HepG2 (cell line): ENCODE data around the gene PCYT2. TPM values are rescaled to one million over a fixed set of nuclear protein-coding genes. Genes with fewer than 3 reads are reported as not detected.
A peak's percentile ranks its signal among the peaks of the same experiment; 100 is the strongest.

Experiments used
- GABPA ChIP-seq, 2 experiments: IDR thresholded peaks; 2 replicates each; pipeline ENCODE4 v1.6.1; 2011 to 2016; ENCODE audit warnings: low read depth in 2 of 2, low read length in 1 of 2, missing biosample characterization in 1 of 2, missing genetic modification characterization in 1 of 2
- HDAC2 ChIP-seq: sonication (generic); formaldehyde crosslinking; IDR thresholded peaks from 2 replicates; pipeline ENCODE4 v1.4.0; 2020; ENCODE audit warnings: missing genetic modification reagents
- MEIS2 ChIP-seq: sonication (generic); formaldehyde crosslinking; IDR thresholded peaks from 2 replicates; pipeline ENCODE4 v1.9.0; 2021; ENCODE audit warnings: mild to moderate bottlenecking, missing genetic modification reagents
- PHB2 ChIP-seq: fragments of 450-650 bp; IDR thresholded peaks from 2 replicates; pipeline ENCODE4 v1.6.1; 2018; ENCODE audit not compliant: partially characterized antibody
- PHF20 ChIP-seq: sonication (generic); formaldehyde crosslinking; IDR thresholded peaks from 2 replicates; pipeline ENCODE4 v1.5.0; 2020; ENCODE audit warnings: mild to moderate bottlenecking, missing genetic modification reagents
- RBM39 ChIP-seq: fragments of 200-400 bp; formaldehyde crosslinking; IDR thresholded peaks from one replicate; pipeline ENCODE4 v1.6.1; 2018; ENCODE audit warnings: antibody characterized with exemption, mild to moderate bottlenecking, low read depth, low read length; ENCODE audit not compliant: poor library complexity, severe bottlenecking
- RCOR2 ChIP-seq: IDR thresholded peaks from 2 replicates; pipeline ENCODE4 v1.6.1; 2016; ENCODE audit warnings: missing biosample characterization, missing genetic modification reagents
- SIX1 ChIP-seq: sonication (generic); formaldehyde crosslinking; IDR thresholded peaks from 2 replicates; pipeline ENCODE4 v1.4.0; 2020; ENCODE audit warnings: missing genetic modification reagents, borderline replicate concordance
- SMARCC2 ChIP-seq: fragments of 450-650 bp; IDR thresholded peaks from 2 replicates; pipeline ENCODE4 v1.6.1; 2017; ENCODE audit warnings: antibody characterized with exemption, mild to moderate bottlenecking
- SNAPC4 ChIP-seq: sonication (generic); formaldehyde crosslinking; IDR thresholded peaks from 2 replicates; pipeline ENCODE4 v1.4.0; 2020; ENCODE audit warnings: mild to moderate bottlenecking, missing genetic modification reagents
- SP5 ChIP-seq: IDR thresholded peaks from 2 replicates; pipeline ENCODE4 v1.6.1; 2016; ENCODE audit warnings: low read depth, borderline replicate concordance
- SRY ChIP-seq: sonication (generic); formaldehyde crosslinking; IDR thresholded peaks from 2 replicates; pipeline ENCODE4 v1.8.0; 2022; ENCODE audit warnings: mild to moderate bottlenecking, missing genetic modification reagents
- ZNF232 ChIP-seq: sonication (generic); formaldehyde crosslinking; IDR thresholded peaks from 2 replicates; pipeline ENCODE4 v1.4.0; 2020; ENCODE audit warnings: missing genetic modification reagents, borderline replicate concordance
- ZNF570 ChIP-seq: sonication (generic); formaldehyde crosslinking; IDR thresholded peaks from 2 replicates; pipeline ENCODE4 v1.4.0; 2020; ENCODE audit warnings: mild to moderate bottlenecking, missing genetic modification reagents, borderline replicate concordance
- ZNF574 ChIP-seq: sonication (generic); formaldehyde crosslinking; IDR thresholded peaks from 2 replicates; pipeline ENCODE4 v1.4.0; 2020; ENCODE audit warnings: missing genetic modification reagents
- ZNF652 ChIP-seq: IDR thresholded peaks from 2 replicates; pipeline ENCODE4 v1.6.1; 2016; ENCODE audit warnings: low read depth, borderline replicate concordance
- polyA plus RNA-seq, 8 experiments: library from polyadenylated mRNA; depleted of rRNA in 3 of 8; stranded (reverse) in 7 of 8; unstranded in 1 of 8; fragments of >200 nt; fragmentation: Illumina TruSeq in 4 of 8; extraction: Trizol in 4 of 8; gene quantifications; 2 replicates each; pipeline versions ENCODE4 v1.2.1 to v1.2.3, GENCODE V29; 2011 to 2016; ENCODE audit warnings: low read depth in 4 of 8, missing spikeins in 1 of 8, mixed read lengths in 1 of 8; ENCODE audit not compliant: insufficient read depth in 1 of 8
- total RNA-seq, 5 experiments: library from RNA; depleted of rRNA; stranded (reverse); fragments of >200 nt; fragmentation: Illumina TruSeq; extraction: Trizol; gene quantifications; 2 replicates each; pipeline ENCODE4 v1.2.3, GENCODE V29; 2016; ENCODE audit warnings: low read depth in 1 of 5
- TF ChIP-seq, protein P1 (sequence below): sonication (generic); formaldehyde crosslinking; IDR thresholded peaks from 2 replicates; pipeline ENCODE4 v1.5.0; 2020; ENCODE audit warnings: missing genetic modification reagents, mild to moderate bottlenecking, borderline replicate concordance
- TF ChIP-seq, protein P2 (sequence below): sonication (generic); formaldehyde crosslinking; conservative IDR thresholded peaks from 2 replicates; pipeline ENCODE4 v1.8.0; 2022; ENCODE audit warnings: low read depth, missing genetic modification reagents

The PCYT2 gene
- total and polyA plus RNA-seq, 2 of the 13 experiments (the other 11 are each of a cell fraction or from before 2014, with no cell fraction given): 147 to 297 TPM

DNA sequence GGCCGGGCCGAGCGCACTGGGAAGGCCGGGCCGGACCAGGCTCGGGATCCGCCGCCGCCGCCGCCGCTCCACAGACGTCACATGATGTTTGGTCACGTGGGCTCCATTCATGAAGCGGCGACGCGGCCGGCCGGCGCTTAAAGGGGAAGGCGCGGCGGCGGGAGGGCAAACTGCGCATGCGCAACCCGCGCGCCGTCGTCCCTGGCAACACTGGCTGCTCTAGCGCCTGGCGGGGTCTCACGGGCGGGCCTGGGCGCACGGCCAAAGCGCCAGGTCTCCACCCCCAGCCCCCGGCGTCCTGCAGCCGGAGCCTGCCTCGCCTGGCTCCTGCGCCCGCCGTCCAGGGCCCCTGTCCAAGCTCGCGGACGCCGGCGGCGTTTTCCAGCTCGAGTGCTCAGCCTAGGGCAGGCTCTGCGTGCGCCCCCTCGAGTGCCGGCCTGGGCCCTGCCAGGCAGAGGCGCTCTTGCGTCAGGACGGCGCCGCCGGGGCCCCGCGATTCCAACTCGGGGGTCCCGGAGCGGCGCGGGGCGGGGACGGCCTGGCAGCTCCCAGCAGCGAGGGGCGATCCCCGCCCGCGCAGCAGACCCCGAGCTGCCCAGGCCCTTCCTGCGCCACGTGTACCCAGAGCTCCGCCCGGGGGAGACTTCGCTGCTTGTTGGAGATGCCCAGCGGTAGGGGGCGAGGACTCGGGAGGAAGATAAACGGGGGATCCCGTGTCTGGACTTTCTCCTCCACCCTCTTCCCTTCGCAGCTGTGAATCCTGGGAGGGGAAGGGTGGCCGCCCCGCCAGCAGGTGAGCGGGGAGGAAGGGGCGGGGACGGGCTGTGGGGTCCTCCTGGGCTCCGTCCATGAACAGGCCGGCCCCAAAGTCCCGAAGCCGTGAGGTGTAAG, 16.7 kb upstream of the PCYT2 start, which contains the start of gene MAFG (continued):
- TF ChIP-seq SNAPC4 (no peak), ZNF232 (CRISPR knock-in tag) (0 out of 2 replicates have a peak, but pooled peaks have one; percentile 42), PHF20 (CRISPR knock-in tag) (peak; percentile 58), SMARCC2 (no peak), SRY (CRISPR knock-in tag) (peak; percentile 70; the same call in 1 of the 2 replicates), RBM39 (peak; percentile 96), ZNF574 (CRISPR knock-in tag) (peak; percentile 68), HDAC2 (CRISPR knock-in tag) (peak; percentile 24), SIX1 (CRISPR knock-in tag) (no peak), ZNF652 (CRISPR knock-in tag) (no peak), ZNF570 (no peak), SP5 (CRISPR knock-in tag) (peak; percentile 76; the same call in 1 of the 2 replicates), RCOR2 (CRISPR knock-in tag) (peak; percentile 51; the same call in 1 of the 2 replicates), PHB2 (no peak), MEIS2 (CRISPR knock-in tag) (peak; percentile 68; the same call in 1 of the 2 replicates), GABPA (IDR thresholded peaks at IDR 0.05; ENCODE audit: low read depth, low read length) (no peak), GABPA (CRISPR knock-in tag; IDR thresholded peaks at IDR 0.05; ENCODE audit: low read depth) (no peak)
- TF ChIP-seq, protein P1, sequence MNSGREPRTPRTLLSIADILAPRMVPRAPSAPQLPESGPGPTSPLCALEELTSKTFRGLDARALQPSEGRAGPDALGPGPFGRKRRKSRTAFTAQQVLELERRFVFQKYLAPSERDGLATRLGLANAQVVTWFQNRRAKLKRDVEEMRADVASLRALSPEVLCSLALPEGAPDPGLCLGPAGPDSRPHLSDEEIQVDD (CRISPR knock-in tag): peak; percentile 72; the same call in 1 of the 2 replicates
- TF ChIP-seq, protein P2, sequence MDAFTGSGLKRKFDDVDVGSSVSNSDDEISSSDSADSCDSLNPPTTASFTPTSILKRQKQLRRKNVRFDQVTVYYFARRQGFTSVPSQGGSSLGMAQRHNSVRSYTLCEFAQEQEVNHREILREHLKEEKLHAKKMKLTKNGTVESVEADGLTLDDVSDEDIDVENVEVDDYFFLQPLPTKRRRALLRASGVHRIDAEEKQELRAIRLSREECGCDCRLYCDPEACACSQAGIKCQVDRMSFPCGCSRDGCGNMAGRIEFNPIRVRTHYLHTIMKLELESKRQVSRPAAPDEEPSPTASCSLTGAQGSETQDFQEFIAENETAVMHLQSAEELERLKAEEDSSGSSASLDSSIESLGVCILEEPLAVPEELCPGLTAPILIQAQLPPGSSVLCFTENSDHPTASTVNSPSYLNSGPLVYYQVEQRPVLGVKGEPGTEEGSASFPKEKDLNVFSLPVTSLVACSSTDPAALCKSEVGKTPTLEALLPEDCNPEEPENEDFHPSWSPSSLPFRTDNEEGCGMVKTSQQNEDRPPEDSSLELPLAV (CRISPR knock-in tag): no peak
